HUES48 (cell line): ENCODE data around the gene AMBRA1.

Source experiments
- H3K27ac ChIP-seq: one replicate; pipeline ENCODE4 v1.7.0; 2013; ENCODE audit warnings: low read depth, low read length, inconsistent platforms
- H3K27me3 ChIP-seq: 2 replicates; pipeline ENCODE4 v1.6.1; 2013; ENCODE audit warnings: mild to moderate bottlenecking, low read length; ENCODE audit not compliant: control insufficient read depth, insufficient read depth
- H3K36me3 ChIP-seq: 2 replicates; pipeline ENCODE4 v1.6.1; 2013; ENCODE audit warnings: low read length; ENCODE audit not compliant: control insufficient read depth, insufficient read depth
- H3K4me1 ChIP-seq: 2 replicates; pipeline ENCODE4 v1.6.1; 2013; ENCODE audit warnings: mild to moderate bottlenecking, low read length; ENCODE audit not compliant: control insufficient read depth, insufficient read depth
- H3K4me3 ChIP-seq: 2 replicates; pipeline ENCODE4 v1.5.1; 2013; ENCODE audit warnings: mild to moderate bottlenecking, low read depth, low read length
- H3K9ac ChIP-seq: 2 replicates; pipeline ENCODE4 v1.6.1; 2013; ENCODE audit warnings: mild to moderate bottlenecking, low read depth, low read length, moderate library complexity
- H3K9me3 ChIP-seq: 2 replicates; pipeline ENCODE4 v1.6.1; 2013; ENCODE audit warnings: low read length; ENCODE audit not compliant: control insufficient read depth, insufficient read depth

The AMBRA1 gene

GRCh38 chr11:46435679-46436078 is 158.1 kb downstream of the AMBRA1 start:
- Histone ChIP-seq H3K27me3 (no peaks in the 10 kb centered on the region), H3K36me3 (peaks cover 32% of the 10 kb centered on the region), H3K9me3 (no peaks in the 10 kb centered on the region), H3K4me1 (peaks cover 43% of the 10 kb centered on the region), H3K9ac (no peak overlapping the region), H3K4me3 (no peak overlapping the region), H3K27ac (peak overlapping the region; percentile 44)

DNA sequence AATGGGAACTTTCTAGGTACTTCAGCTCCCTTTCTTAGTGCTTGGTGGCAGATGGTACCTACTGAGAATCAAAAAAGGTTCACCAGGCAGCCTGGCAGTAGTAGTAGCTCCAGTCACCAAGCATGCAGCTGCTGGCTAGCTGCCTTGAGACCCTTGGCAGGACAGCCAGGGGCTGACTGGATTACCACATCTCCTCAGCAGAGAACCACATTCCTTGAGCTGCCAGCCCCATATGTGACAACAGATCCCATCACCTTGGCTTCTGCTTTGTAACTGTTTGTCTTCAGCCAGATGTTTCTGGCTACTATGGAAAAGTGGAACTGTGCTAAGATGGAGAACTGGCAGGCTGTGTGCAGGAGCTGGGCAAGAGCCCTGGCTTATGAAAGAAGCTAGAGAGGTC is 162.6 kb downstream of the AMBRA1 start:
- no peaks in the 10 kb centered on the region for H3K27me3 ChIP-seq
- no peak overlapping the region for H3K27ac ChIP-seq
- H3K9me3 ChIP-seq = no peaks in the 10 kb centered on the region

GRCh38 chr11:46429717-46430116 is 164.1 kb downstream of the AMBRA1 start:
- Histone ChIP-seq H3K9me3 (no peaks in the 10 kb centered on the region), H3K4me1 (peaks cover 16% of the 10 kb centered on the region), H3K27me3 (no peaks in the 10 kb centered on the region), H3K9ac (no peak overlapping the region), H3K27ac (no peak overlapping the region), H3K36me3 (peaks cover 30% of the 10 kb centered on the region), H3K4me3 (no peak overlapping the region)

More for the DNA sequence above, 162.6 kb downstream of the AMBRA1 start:
- H3K4me1 ChIP-seq = peaks cover 31% of the 10 kb centered on the region
- H3K36me3 ChIP-seq = peaks cover 32% of the 10 kb centered on the region
- no peak overlapping the region for H3K4me3 ChIP-seq
- H3K9ac ChIP-seq = no peak overlapping the region

DNA sequence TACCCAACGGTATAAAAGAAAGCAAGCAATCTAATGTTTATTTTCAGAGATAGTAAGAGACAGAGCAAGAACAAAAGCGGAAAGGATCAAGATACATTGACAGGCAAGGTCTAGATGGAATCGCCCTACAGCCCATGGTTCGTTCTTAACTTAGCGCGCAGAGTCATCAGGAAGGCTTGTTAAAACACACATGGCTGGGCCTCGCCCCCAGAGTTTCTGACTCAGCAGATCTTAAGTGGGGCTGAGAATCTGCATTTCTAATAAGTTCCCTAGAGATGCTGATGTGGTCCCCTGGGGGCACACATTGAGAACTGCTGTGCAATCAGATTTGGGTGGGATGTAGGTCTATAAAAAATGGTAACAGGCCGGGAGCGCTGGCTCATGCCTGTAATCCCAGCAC is 166.5 kb downstream of the AMBRA1 start:
- Histone ChIP-seq H3K4me3 (no peak overlapping the region), H3K27ac (peak overlapping the region; percentile 3), H3K9me3 (no peaks in the 10 kb centered on the region), H3K27me3 (no peaks in the 10 kb centered on the region), H3K36me3 (peaks cover 13% of the 10 kb centered on the region; the same call in 1 of the 2 replicates), H3K9ac (no peak overlapping the region), H3K4me1 (peaks cover 14% of the 10 kb centered on the region)

GRCh38 chr11:46426233-46426991 is 167.4 kb downstream of the AMBRA1 start:
- Histone ChIP-seq H3K4me3 (no peak overlapping the region), H3K4me1 (peaks cover 14% of the 10 kb centered on the region), H3K9ac (peak overlapping the region; percentile 5; the same call in 1 of the 2 replicates), H3K27ac (peak overlapping the region; percentile 3), H3K9me3 (no peaks in the 10 kb centered on the region), H3K36me3 (peaks cover 14% of the 10 kb centered on the region; the same call in 1 of the 2 replicates), H3K27me3 (no peaks in the 10 kb centered on the region)

DNA sequence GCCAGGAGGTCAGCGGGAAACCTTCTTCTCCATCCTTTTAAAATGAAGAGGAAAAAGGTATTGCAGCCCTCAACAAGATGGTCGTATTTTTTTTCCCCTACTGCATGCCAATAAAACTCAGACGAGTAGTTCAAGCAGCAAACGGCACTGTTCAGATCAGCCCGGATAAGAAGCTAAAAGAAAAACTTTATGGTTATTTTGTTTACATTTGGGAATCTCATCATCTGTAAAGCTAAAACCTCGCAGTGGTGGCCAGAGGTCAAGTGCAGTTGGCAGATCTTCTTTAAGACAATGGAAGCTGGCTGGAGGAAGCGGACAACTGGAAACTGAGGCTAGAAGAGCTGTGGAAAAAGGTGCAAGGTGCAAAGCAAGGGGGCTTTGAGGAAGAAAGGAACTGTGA is 171.2 kb downstream of the AMBRA1 start:
- Histone ChIP-seq H3K36me3 (peaks cover 19% of the 10 kb centered on the region; the same call in 1 of the 2 replicates), H3K4me3 (no peak overlapping the region), H3K27ac (no peak overlapping the region), H3K9ac (no peak overlapping the region), H3K4me1 (peaks cover 12% of the 10 kb centered on the region), H3K27me3 (no peaks in the 10 kb centered on the region), H3K9me3 (no peaks in the 10 kb centered on the region)

DNA sequence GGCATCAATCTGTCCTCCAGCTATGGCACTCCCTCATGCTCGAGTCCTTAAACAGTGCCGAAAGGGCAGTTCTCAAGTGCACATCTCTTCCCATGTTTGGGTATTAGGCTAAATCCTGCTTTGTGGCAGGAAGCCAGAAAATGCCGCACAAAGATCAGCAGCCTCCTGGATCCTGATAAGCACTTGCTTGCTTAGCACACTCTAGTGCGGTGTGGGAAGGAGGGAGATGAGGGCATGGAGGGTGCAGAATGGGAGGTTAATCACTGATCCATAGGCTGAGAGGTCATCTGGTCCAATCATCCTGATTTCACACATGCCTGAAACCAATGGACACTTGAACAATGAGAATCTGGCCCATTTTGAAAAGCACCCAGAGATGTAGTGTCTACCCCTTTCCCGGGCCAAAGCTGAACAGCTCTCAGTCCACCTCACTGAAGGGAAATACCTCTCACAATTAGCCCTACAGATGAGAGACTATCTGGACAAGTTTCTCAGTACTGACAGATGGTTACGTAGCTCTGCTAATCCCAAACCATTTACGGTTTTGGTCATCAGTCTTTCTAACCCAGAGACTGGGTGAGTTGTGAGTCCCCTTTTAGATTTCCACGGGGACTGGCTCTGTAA is 172.5 kb downstream of the AMBRA1 start:
- H3K36me3 ChIP-seq = peaks cover 25% of the 10 kb centered on the region; the same call in 1 of the 2 replicates
- H3K27ac ChIP-seq = no peak overlapping the region
- H3K9me3 ChIP-seq = no peaks in the 10 kb centered on the region
- no peaks in the 10 kb centered on the region for H3K27me3 ChIP-seq
- H3K9ac ChIP-seq = no peak overlapping the region
- H3K4me1 ChIP-seq = peaks cover 4% of the 10 kb centered on the region; the same call in 1 of the 2 replicates
- no peak overlapping the region for H3K4me3 ChIP-seq

- H3K9me3 ChIP-seq = no peaks in the 10 kb centered on the region
- H3K9ac ChIP-seq = no peak overlapping the region
- peaks cover 34% of the 10 kb centered on the region; the same call in 1 of the 2 replicates for H3K36me3 ChIP-seq
- H3K27me3 ChIP-seq = no peaks in the 10 kb centered on the region
- no peak overlapping the region for H3K27ac ChIP-seq
- H3K4me3 ChIP-seq = no peak overlapping the region
- H3K4me1 ChIP-seq = peaks cover 4% of the 10 kb centered on the region; the same call in 1 of the 2 replicates
Measured at GRCh38 chr11:46420513-46420912, 173.3 kb downstream of the AMBRA1 start.

GRCh38 chr11:46418751-46419150 is 175.1 kb downstream of the AMBRA1 start:
- H3K9ac ChIP-seq = no peak overlapping the region
- H3K36me3 ChIP-seq = peaks cover 43% of the 10 kb centered on the region
- H3K9me3 ChIP-seq = no peaks in the 10 kb centered on the region
- no peak overlapping the region for H3K4me3 ChIP-seq
- no peak overlapping the region for H3K27ac ChIP-seq
- peaks cover 4% of the 10 kb centered on the region; the same call in 1 of the 2 replicates for H3K4me1 ChIP-seq
- H3K27me3 ChIP-seq = no peaks in the 10 kb centered on the region

- H3K36me3 ChIP-seq = peaks cover 50% of the 10 kb centered on the region
- H3K9me3 ChIP-seq = no peaks in the 10 kb centered on the region
- peak overlapping the region; percentile 16 for H3K27ac ChIP-seq
- H3K4me3 ChIP-seq = no peak overlapping the region
- no peak overlapping the region for H3K9ac ChIP-seq
- no peaks in the 10 kb centered on the region for H3K27me3 ChIP-seq
- H3K4me1 ChIP-seq = peaks cover 4% of the 10 kb centered on the region; the same call in 1 of the 2 replicates
Measured at GRCh38 chr11:46417711-46418110, 176.1 kb downstream of the AMBRA1 start.

DNA sequence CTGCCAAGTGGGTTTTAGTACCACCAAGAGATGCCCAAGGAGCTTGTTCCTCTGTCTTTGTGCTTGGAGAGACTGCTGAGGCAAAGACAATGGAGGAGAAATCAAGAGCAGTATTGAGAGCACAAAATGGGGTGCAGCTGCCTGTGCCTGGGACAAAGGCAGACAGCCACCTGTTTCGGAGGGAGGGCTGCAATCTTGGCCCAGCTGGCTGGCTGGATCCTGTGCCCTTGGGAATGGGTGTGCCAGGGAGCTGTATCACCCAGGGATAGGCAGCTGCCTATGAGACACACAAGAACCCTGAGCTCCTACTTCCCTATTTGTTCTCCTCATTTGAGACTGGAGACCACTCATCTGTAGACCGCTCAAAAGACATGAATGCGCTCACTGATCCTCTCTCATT is 178.9 kb downstream of the AMBRA1 start:
- no peak overlapping the region for H3K4me3 ChIP-seq

More for the DNA sequence above, 178.9 kb downstream of the AMBRA1 start:
- H3K36me3 ChIP-seq = peaks cover 36% of the 10 kb centered on the region
- no peak overlapping the region for H3K27ac ChIP-seq
- no peaks in the 10 kb centered on the region for H3K9me3 ChIP-seq
- H3K27me3 ChIP-seq = no peaks in the 10 kb centered on the region
- peaks cover 4% of the 10 kb centered on the region; the same call in 1 of the 2 replicates for H3K4me1 ChIP-seq
- no peak overlapping the region for H3K9ac ChIP-seq
